Mononuclear cell (primary cell): ENCODE data around the gene FAM20A. TPM values are rescaled to one million over a fixed set of nuclear protein-coding genes. Genes with fewer than 3 reads are reported as not detected.
"Not testable (repeated sequence)": the region's sequence is repeated elsewhere in the genome, so short reads cannot be mapped to it uniquely, and the experiment has no call there.

ENCODE experiments used
- H3K27me3 ChIP-seq: 2 replicates; pipeline ENCODE4 v1.6.0; 2011; ENCODE audit warnings: low read length, control low read depth; ENCODE audit not compliant: insufficient read depth
- H3K4me1 ChIP-seq: 2 replicates; pipeline ENCODE4 v1.5.1; 2011; ENCODE audit warnings: mild to moderate bottlenecking, low read length, control low read depth; ENCODE audit not compliant: insufficient read depth
- H3K4me3 ChIP-seq: 2 replicates; pipeline ENCODE4 v1.5.1; 2011; ENCODE audit warnings: mild to moderate bottlenecking, low read length, moderate library complexity
- H3K9me3 ChIP-seq: 2 replicates; pipeline ENCODE4 v1.5.1; 2011; ENCODE audit warnings: low read depth, mild to moderate bottlenecking, control low read depth, low read length
- total RNA-seq: library from RNA; depleted of rRNA; stranded (reverse); fragments of >200 nt; gene quantifications from one replicate; pipeline ENCODE4 v1.2.3, GENCODE V29; 2012

Gene FAM20A
- total RNA-seq, 1 donor = 2.4 TPM

- Histone ChIP-seq H3K4me3 (no peak overlapping the region), H3K27me3 (no peaks in the 10 kb centered on the region), H3K9me3 (no peaks in the 10 kb centered on the region), H3K4me1 (no peaks in the 10 kb centered on the region)
These were observed 60.2 kb downstream of the FAM20A start for GRCh38 chr17:68540981-68541380.

GRCh38 chr17:68539548-68540467 lies 61.4 kb downstream of the FAM20A start:
- Histone ChIP-seq H3K4me3 (no peak overlapping the region), H3K9me3 (no peaks in the 10 kb centered on the region), H3K4me1 (no peaks in the 10 kb centered on the region), H3K27me3 (no peaks in the 10 kb centered on the region)

- Histone ChIP-seq H3K4me3 (no peak overlapping the region), H3K9me3 (no peaks in the 10 kb centered on the region), H3K4me1 (no peaks in the 10 kb centered on the region), H3K27me3 (no peaks in the 10 kb centered on the region)
These were observed 65.2 kb downstream of the FAM20A start for GRCh38 chr17:68535922-68536321.

- no peaks in the 10 kb centered on the region for H3K27me3 ChIP-seq
- no peak overlapping the region for H3K4me3 ChIP-seq
- no peaks in the 10 kb centered on the region for H3K9me3 ChIP-seq
- no peaks in the 10 kb centered on the region for H3K4me1 ChIP-seq
These were observed 66.5 kb downstream of the FAM20A start for GRCh38 chr17:68534695-68535088.

- Histone ChIP-seq H3K27me3 (no peaks in the 10 kb centered on the region), H3K4me3 (no peak overlapping the region), H3K4me1 (no peaks in the 10 kb centered on the region), H3K9me3 (no peaks in the 10 kb centered on the region)
These were observed 67.1 kb downstream of the FAM20A start for GRCh38 chr17:68533887-68534694.

GRCh38 chr17:68532826-68533225 lies 68.3 kb downstream of the FAM20A start:
- Histone ChIP-seq H3K27me3 (no peaks in the 10 kb centered on the region), H3K4me1 (no peaks in the 10 kb centered on the region), H3K9me3 (no peaks in the 10 kb centered on the region), H3K4me3 (no peak overlapping the region)

GRCh38 chr17:68531252-68531651 lies 69.9 kb downstream of the FAM20A start:
- Histone ChIP-seq H3K4me3 (no peak overlapping the region), H3K9me3 (no peaks in the 10 kb centered on the region), H3K4me1 (no peaks in the 10 kb centered on the region), H3K27me3 (no peaks in the 10 kb centered on the region)

- Histone ChIP-seq H3K27me3 (no peaks in the 10 kb centered on the region), H3K9me3 (no peaks in the 10 kb centered on the region), H3K4me1 (no peaks in the 10 kb centered on the region), H3K4me3 (no peak overlapping the region)
These were observed 73.9 kb downstream of the FAM20A start for GRCh38 chr17:68527314-68527713.

- H3K27me3 ChIP-seq = no peaks in the 10 kb centered on the region
- no peak overlapping the region for H3K4me3 ChIP-seq
- no peaks in the 10 kb centered on the region for H3K4me1 ChIP-seq
- no peaks in the 10 kb centered on the region for H3K9me3 ChIP-seq
These were observed 74.6 kb downstream of the FAM20A start for GRCh38 chr17:68526548-68526947.

GRCh38 chr17:68522266-68522665 lies 78.9 kb downstream of the FAM20A start:
- Histone ChIP-seq H3K4me1 (peaks cover 6% of the 10 kb centered on the region), H3K9me3 (no peaks in the 10 kb centered on the region), H3K4me3 (no peak overlapping the region), H3K27me3 (no peaks in the 10 kb centered on the region)

- H3K4me1 ChIP-seq = peaks cover 11% of the 10 kb centered on the region
- no peaks in the 10 kb centered on the region for H3K27me3 ChIP-seq
- H3K4me3 ChIP-seq = no peak overlapping the region
- no peaks in the 10 kb centered on the region for H3K9me3 ChIP-seq
These were observed 81.3 kb downstream of the FAM20A start for GRCh38 chr17:68519911-68520310.

GRCh38 chr17:68519051-68519450 lies 82.1 kb downstream of the FAM20A start:
- H3K27me3 ChIP-seq, H3K4me3 ChIP-seq, H3K9me3 ChIP-seq: not testable (repeated sequence)
- H3K4me1 ChIP-seq = peaks cover 15% of the 10 kb centered on the region

- Histone ChIP-seq H3K9me3 (no peaks in the 10 kb centered on the region), H3K4me1 (peaks cover 20% of the 10 kb centered on the region), H3K27me3 (no peaks in the 10 kb centered on the region), H3K4me3 (no peak overlapping the region)
These were observed 82.9 kb downstream of the FAM20A start for GRCh38 chr17:68518063-68518815.

GRCh38 chr17:68517605-68518004 lies 83.6 kb downstream of the FAM20A start:
- not testable (repeated sequence) for H3K27me3 ChIP-seq, H3K9me3 ChIP-seq, H3K4me3 ChIP-seq
- peaks cover 20% of the 10 kb centered on the region for H3K4me1 ChIP-seq

- Histone ChIP-seq H3K4me1 (peaks cover 20% of the 10 kb centered on the region), H3K27me3 (no peaks in the 10 kb centered on the region), H3K9me3 (no peaks in the 10 kb centered on the region), H3K4me3 (no peak overlapping the region)
These were observed 84.4 kb downstream of the FAM20A start for GRCh38 chr17:68516732-68517131.
